Colon (tissue), 2 donors: ENCODE data around the gene BAIAP2.

Source experiments
- FAIRE-seq: peaks from 2 replicates; lab custom pipeline; 2012; peaks lifted over from hg19 to GRCh38; lab: Jason Lieb, UNC
- donor health status: control.
- donor health status: control.

BAIAP2 gene

DNA sequence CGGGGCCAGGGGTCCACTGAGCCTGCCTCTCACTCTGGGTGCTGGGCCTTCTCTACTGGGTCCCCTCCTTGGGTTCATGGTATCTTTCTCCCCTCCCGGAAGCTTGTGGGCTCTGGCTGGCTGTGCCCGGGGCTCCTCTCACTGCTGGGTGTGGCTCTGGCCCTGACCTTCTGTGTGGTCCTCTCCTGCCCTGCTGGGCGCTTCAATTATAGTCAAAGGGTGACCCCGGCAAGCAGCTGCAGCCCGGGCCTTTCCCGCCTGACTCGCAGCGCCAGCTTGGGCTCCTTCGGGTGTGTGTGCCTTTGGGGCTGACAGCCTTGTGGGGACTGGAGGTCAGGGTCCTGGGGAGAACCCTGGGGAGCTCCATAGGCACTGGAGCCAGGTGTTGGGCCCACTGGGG, 76.1 kb downstream of the BAIAP2 start:
- no peak for FAIRE-seq

DNA sequence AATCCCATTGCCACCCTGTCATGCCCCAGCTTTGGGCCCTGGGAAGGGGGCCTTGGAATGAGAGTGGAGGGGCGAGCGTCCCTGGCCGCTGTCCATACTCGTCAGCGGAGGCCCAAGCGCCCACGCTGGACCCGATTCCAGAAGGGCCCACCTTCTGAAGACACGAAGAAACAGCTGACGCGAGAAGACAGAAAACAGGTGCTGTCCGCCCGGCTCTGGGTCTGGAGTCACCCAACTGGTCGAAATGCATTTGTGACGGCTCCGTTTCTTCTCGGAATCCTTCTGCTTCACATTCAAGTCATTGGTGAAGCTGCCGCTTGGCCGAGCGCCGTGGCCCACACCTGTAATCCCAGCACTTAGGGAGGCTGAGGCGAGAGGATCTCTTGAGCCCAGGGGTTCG, 77.5 kb downstream of the BAIAP2 start:
- no peak for FAIRE-seq

DNA sequence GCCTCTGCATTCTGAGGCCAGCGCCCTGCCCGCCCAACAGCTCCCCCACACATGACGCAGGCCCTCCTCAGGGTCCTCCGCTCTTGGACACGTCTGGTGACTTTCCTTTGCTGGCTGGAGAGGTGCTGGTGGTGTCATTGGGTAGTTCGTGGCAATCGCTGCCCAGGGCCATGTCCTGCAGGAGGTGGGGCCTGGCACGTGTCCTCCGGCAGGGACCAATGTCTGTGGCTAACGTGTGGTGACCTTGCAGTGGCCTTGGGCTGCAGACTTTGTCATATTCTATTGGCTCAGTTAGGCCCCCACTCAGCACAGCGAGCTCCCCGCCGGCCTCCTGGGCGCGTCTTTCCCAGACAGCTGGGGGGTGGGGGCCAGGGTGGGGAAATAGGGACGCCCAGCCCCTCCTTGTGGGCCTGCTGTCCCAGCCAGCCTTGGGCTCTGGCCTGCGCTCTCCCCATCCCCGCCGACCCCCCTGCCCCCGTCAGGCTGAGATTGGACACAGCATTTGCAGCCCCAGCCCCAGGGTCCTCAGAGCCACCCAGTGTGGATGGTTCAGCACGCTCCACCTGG, 78.3 kb downstream of the BAIAP2 start:
- no peak for FAIRE-seq

DNA sequence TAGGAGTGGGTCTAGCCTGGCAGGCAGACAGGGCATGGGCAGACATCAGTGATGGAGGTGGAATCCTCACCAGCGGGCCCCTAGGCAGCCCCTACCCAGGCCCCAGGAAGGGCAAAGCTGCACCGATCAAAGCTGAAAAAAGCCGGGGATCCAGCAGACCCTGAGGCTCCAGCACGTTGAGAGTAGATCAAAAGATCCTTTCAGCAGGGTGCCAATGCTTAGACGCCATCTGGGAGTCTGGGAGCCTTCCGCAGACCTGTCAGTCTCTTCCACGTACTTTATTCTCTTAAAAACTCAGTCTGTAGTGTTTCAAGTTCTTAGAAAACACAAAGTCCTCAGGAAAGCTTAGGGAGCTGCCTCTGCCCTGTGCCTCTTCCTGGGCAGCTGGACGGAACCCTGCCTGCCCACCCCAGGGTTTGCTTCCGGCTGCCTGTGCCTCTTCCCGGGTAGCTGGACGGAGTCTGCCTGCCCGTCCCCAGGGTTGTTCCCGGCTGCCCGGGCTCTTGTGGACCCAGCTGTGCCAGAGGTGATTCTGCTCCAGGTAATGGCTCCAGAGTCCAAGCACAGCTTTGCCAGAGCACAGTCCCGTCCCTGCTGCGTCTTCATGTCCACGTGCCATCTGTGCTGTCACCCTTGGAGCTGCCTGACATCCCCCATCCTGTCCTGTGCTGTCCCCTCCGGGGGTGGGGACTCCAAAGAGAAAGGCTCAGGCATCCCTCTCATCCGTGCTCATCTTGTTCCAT, 79.6 kb downstream of the BAIAP2 start:
- no peak for FAIRE-seq

DNA sequence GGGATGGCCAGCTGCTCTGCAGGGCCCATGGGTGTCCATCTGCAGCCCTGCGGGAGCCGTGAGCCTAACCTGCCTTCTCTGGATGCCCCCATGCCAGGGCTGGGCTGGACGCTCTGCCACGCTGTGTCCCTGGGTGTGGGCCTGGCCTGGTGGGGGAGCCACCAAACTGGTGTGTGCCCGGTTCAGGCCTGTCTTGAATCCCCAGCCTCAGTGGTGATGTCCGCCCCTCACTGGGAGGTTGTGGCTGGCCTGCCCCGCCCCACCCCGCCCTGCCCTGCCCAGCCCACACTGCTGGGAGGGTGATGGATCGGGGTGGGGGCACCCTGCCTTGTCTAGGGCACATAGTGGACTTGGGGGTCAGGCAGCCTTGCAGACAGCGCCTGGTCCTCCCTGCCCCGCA, 80.3 kb downstream of the BAIAP2 start:
- no peak for FAIRE-seq

DNA sequence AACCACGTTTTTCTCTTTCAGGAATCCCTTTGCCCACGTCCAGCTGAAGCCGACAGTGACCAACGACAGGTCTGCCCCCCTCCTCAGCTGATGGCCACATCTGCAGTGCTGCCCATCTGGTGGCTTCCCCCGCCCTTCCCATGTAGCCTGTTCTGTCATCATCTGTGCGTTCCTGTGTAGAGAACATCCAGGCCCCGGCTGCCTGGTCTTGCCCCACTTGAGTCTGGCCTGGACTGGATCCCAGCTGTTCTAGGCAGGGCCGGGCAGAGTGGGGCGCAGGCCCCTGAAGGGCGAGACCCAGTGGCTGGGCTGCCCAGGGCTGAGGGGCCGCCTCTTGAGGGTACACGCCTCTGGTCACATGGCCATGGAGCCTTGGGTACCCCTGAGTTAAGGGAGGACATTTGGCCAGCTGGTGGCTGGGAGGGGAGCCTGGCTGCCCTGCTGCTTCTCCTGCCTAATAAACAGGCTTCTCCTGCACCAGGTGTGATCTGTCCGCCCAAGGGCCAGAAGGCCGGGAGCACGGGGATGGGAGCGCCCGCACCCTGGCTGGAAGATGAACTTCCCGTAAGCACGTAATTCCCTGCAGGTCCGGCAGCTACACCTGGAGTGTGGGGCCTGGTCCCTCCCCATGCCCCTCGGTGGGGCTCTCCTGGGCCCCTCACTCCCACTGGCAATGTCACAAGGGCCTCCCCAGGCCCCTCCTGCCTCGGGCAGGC, 81.0 kb downstream of the BAIAP2 start:
- no peak for FAIRE-seq

DNA sequence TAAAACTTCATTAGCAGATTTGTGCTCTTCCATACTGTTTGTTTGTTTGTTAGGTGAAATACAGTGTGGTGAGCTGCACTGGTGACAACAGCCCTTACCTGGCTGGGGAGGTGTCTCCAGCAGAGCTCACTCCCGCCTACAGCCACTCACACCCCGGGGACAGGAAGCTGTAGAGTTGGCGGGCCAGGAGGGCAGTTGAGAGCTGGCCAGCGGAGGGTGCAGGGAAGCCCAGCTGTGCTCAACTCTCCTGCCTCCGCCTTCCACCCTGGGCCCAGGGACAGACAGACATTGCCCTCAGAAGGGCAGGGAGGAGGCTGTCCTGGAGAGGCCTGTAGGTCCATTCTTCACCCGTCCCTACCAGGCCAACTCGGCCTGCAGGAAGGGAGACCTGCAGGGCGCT, 81.8 kb downstream of the BAIAP2 start:
- no peak for FAIRE-seq

DNA sequence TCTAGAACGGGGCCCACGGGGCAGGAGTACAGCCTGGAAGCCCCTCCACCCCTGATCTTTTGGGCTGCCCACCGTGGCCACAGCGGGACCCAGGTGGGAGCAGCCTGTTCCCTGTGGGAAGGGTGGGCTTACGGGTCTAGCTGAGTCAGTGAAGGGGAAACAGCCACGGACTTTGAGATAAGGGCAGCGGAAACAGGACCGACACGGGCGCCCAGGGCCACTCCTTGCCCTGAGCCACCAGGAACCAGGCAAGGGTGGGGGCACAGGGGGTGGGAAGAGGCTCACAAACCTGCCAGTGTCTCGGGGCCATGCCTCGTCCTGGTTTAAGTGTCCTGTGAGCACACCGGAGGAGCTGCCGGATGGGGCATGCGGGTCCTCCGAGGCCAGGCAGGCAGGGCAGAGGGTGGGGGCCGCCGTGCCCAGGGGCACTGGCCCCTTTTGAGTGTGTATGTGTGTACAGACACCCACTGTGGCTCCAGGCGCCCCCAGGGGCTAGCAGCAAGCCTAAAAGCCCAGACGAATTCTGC, 82.8 kb downstream of the BAIAP2 start:
- no peak for FAIRE-seq

DNA sequence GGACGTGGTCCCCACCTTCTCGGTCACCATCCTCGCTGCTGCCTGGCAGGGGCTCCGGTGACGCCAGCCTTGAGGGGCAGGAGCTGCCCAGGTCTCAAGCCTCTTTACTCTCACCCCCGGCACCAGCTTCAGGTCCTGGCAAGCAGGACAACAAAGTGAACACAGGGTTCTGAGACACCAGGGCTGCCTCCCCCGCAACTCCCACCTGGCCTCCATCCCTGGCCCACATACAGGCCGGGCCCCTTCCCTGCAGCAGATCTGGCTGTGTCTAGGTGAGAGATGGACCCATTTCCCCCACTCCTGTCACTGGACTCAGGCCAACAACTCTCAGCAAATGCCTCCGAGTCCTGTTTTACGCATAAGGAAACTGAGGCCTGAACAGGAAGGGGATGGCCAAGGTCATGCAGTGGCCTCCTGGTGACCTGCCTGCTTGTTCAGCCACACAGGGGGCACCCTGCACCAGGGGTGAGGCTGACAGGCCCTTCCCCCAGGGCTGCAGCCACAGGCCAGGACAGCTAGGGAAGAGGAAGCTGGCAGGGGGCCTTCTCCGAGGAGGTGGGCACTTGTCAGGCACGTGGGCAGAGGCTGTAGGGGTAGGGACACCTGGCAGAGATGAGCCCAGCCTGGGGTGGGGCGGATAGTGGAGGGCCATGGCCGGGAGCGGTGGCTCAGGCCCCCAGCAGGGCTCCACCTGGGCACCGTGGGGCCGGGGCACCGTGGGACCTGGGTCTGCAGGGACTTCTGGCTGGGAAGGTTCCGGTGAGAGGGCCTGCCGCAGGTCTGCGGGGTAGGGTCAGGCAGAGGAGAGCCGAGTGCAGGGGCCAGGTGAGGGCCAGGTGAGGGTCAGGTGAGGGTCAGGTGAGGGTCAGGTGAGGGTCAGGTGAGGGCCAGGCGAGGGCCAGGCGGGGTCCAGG, 83.6 kb downstream of the BAIAP2 start:
- FAIRE-seq, result no peak

DNA sequence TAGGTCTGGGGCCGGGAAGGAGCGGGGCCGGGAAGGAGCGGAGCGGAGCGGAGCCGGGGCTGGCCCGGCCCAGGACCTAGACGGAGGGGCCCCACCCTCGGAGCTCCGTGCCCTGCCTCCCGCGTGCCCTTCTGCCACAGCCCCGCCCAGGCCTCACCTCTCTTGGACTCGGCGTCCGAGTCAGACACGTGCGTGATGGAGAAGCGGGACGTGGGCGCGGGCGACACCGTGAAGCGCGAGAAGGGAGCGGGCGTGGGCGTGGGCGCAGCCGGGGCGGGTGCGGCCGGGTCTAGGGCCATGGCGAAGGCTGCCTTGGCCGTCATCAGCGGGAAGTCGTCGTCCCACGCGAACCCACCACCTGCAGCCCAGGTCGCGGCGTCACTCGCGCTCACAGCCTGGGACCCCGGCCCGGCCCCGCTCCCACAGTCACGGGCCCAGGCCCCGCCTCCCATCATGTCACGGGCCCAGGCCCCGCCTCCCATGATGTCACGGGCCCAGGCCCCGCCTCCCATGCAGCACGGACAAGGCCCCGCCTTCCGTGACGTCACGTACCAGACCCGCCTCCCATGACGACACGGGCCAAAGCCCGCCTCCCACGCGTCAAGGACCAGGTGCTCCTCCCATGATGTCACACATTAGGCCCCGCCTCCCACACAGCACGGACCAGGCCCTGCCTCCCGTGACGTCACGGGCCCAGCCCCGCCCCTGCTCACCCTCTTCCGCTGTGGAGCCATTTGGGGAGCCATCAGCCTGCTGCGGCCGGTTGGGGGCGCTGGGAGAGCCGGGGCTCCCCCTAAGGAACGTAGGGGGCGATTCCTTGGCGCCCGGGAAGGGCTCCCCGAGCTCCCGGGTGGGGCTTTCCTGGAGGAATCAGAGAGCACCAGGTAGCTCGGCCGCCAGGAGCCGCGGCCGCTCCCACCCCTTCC, 84.5 kb downstream of the BAIAP2 start:
- no peak for FAIRE-seq

DNA sequence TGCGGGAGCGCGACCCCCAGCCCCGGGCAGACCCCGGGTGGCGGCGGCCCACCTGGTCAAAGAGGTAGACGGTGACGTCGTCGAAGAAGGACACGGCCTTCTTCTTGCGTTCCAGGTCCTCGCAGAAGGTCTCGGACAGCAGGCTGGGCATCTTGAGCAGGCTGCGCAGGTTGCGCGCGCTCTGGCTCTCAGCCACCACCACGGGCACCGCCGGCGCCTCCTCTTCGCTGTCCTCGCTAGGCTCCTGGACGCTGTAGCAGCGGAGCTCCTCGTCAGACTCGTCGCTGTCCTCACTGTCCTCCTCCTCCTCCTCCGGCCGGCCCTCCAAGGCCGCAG, 85.2 kb downstream of the BAIAP2 start:
- no peak for FAIRE-seq

DNA sequence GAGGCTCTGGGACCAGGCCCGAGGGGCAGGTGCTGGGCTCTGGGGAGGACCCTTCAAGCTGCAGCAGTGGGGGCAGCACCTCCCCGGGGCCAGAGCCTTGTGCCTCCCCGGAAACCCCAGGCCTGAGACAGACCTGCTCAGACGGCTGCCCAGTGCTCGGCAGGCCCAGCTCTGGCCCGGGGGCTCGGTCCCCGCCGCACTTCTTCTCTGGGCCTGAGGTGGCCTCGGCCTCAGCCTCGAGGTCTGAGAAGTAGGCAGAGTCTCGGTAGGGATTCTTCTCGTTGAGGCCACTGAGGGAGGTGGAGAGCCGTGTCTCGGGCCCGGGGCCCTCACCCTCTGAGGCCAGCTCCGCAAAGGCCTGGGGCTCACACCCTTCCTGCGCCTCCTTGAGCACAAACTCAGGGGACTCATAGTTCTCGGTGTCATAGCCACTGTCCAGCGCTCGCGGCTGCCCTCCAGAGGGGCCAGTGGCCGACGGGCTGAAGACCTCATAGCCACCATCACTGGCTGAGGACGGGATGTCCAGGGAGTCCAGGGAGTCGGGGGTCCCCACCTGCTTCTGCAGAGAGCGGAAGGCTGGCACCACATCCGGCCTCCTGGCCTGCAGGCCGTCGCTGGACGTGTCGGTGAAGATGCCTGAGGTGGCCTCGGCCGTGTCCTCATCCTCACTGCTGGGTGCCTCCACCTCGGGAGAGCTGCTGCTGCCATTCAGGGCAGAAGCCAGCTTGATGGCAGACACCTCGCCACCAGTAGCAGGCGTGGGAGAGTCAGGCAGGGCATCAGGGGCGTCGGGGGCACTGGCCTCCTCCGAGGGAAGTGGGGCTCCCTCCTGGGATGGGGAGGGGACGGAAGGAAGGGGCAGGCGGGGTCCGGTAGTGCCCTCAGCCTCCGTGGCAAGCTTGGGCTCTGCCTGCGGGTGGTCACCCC, 86.0 kb downstream of the BAIAP2 start:
- no peak for FAIRE-seq

DNA sequence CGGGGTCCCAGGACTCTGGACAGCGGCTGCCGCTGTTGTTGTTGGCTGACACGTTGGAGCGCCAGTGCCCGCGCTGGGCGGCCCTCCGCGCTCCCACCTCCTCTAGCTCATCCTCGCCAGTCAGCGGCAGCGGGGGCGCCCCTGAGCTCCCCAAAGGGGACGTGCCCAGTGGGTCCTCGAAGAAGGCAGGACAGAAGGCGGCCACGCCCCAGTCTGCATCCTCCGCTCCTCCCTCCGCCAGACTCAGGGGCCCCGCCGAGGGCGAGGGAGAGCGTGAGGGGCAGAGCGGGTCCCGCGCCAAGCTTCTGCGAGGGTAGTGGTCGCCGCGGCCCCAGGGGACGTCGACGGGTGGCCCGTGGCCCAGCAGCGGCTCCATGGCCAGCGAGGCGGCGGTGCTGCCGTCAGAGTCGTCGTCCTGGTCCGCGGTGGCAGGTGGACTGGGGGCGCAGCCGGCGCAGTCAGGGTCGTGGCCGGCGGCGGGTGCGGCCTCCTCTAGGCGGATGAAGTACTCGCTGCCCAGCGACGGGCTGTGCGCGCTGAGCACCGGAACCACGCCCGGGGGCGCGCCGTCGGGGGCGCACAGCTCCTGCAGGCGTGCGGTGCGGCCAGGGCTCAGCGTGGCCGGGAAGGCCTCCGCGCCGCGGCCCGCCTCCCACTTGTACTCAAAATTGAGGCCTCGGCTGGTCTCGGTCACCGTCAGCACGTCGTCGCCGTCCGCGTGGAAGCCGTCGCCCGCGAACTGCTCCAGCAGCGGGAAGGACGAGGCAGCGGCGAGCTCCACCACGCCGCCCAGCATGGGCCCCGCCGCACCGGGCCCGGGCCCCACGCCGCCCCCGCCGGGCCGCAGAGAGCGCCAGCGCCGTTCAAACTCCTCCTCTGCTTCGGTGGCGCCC, 87.1 kb downstream of the BAIAP2 start:
- FAIRE-seq, result no peak

DNA sequence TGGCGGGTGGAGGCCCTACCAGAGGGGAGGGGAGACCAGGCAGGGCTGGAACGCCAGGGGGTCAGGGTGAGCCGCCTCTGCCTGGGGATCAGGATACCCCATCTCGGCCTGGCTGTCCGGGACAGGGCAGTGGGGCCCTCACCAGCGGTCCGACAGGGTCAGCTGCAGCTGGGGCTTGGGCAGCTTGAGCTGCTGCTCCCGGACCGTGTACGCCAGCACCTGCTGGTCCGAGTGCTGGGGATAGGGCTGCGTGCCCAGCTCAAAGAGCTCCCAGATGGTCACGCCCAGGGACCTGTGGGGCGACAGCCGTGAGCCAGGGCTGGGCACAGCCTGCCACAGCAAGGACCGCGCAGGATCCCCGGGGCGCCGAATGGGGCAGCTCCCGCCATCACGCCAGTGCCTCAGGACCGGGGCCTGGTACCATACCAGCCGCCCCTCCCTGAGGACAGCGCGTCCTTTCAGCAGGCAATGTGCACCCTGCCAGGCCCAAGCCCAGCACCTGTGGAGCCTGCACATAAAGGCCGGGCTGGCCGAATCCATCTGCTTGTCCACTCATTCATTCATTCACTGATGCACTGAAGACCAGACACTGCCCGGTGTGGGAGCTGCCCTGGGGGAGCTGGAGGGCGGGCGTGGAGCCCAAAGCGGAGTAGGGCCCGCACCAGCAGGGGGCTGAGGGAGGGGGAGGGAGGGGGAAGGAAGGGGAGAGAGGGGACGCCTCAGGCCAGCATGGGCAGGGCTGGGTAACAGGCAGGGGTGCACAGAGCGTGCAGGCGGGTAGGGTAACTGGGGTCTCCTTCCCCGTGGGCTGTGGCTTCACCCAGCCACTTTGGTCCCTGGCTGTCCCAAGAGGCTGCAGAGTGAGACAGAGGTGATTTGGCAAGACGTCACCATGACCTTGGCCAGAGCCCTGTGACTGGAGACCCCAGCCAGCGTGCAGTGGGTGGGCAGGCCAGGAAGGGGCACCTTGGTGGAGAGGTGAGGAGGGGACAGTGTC, 88.4 kb downstream of the BAIAP2 start:
- no peak for FAIRE-seq

DNA sequence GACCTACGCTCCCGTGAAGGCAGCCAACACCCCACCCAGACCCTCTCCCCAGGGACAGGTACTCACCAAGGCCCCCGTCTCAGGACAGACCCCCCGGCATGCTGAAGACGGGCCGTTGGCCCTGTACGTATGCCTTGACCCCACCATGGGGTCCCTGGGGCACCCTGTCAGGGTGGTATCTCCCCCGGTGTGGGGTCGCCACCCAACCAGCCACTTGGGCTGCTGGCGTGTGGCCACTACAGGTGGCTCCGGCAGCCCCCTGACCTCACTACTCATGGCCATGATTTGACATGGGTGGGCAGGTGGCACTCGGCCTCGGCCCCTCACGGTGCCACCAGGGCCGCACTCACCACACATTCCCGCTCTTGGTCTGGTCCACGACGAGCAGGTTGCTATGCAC, 89.4 kb downstream of the BAIAP2 start:
- FAIRE-seq, result no peak

DNA sequence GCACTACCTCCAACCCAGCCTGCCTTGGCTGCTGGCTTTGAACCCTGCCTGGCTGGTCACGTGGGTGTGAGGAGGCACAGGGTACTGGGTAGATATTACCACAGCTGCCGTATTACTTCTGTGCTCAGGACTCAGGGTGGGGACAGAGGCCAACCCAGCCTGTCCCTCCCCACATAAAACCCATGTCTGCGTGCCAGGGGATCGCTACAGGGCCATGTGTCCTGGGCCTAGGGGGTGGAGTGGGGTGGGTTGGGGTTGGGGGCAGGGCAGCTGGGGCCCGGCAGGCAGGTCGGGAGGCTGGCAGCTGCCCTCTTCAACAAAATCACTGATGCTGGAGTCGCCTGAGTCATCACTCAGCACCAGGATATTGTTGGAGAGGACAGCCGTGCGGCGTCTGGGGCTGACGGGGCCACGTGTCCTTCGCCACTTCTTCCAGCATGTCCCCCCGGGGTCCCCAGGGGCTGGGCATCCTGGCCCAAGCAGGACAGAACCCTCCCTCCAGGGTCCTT, 90.7 kb downstream of the BAIAP2 start:
- FAIRE-seq, result no peak

DNA sequence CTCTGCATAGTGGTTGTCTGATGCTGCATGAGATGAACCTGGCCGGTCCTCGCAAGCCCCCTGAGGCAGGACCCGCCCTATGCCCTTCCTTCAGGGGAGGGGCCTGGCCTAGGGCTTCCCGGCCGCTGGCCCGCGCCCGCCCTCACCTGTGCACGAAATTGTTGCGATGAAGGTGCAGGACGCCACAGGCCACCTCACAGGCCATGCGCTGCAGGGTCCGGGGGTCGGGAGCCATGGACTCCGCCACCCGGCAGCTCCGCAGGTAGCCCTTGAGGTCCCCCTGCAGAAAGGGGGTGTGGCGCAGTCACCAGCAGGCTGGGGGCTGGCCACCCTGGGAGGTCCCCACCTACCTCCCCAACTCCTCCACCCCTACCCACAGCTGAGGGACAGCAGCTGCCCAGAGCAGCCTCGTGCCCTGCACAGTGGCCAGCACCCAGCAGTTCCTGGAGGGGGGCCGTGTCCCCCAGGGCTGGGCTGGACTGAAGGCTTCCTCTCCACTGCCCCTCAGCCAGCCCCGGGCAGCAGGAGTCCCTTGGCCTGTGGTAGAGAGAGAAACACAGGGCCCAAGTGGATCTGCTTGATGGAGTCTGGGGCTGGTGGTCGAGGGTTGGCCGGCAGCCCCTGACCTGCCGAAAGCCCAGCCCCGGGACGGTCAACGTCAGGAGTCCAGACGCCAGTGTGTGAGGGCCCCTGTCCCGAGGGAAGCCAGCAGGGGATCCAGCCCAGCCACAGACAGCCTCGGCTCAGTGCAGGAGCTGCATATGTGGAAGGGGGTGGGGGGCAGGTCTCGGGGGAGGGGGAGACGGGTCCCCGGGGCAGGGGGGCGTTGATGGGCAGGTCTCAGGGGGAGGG, 91.6 kb downstream of the BAIAP2 start:
- no peak for FAIRE-seq
